ENCODE measurements around the gene PLA2G2F.

Gene PLA2G2F

GRCh38 chr1:20172033-20172590, 33.0 kb downstream of the PLA2G2F start:
- no peak for DNase-seq (ENCODE audit: low spot score)

GRCh38 chr1:20174937-20175666, 36.0 kb downstream of the PLA2G2F start:
- peak; percentile 35 for DNase-seq (ENCODE audit: low spot score)

- peak; percentile 38 for DNase-seq (ENCODE audit: low spot score)
Measured at GRCh38 chr1:20178634-20179370, 39.7 kb downstream of the PLA2G2F start.

GRCh38 chr1:20179371-20180128, 40.4 kb downstream of the PLA2G2F start:
- DNase-seq (ENCODE audit: low spot score): no peak

GRCh38 chr1:20180129-20180843, 41.2 kb downstream of the PLA2G2F start:
- no peak for DNase-seq (ENCODE audit: low spot score)

GRCh38 chr1:20180844-20181207, 41.7 kb downstream of the PLA2G2F start:
- no peak for DNase-seq (ENCODE audit: low spot score)

GRCh38 chr1:20182415-20182814, 43.3 kb downstream of the PLA2G2F start:
- no peak for DNase-seq (ENCODE audit: low spot score)

- no peak for DNase-seq (ENCODE audit: low spot score)
Measured at GRCh38 chr1:20183035-20183434, 43.9 kb downstream of the PLA2G2F start.

- DNase-seq (ENCODE audit: low spot score): no peak
Measured at GRCh38 chr1:20183616-20184271, 44.6 kb downstream of the PLA2G2F start.

GRCh38 chr1:20184481-20184900, 45.4 kb downstream of the PLA2G2F start:
- no peak for DNase-seq (ENCODE audit: low spot score)

GRCh38 chr1:20184997-20185833, 46.1 kb downstream of the PLA2G2F start:
- DNase-seq (ENCODE audit: low spot score): no peak

- DNase-seq (ENCODE audit: low spot score): no peak
Measured at GRCh38 chr1:20185834-20186782, 47.0 kb downstream of the PLA2G2F start, which contains the start of the genes PLA2G2C and UBXN10. Gene PLA2G2C, minus strand, starts transcription at chr1:20186518. Its CDS starts 9,155 bp downstream, at chr1:20177363. Gene UBXN10, plus strand, starts transcription at chr1:20186096. Its CDS starts 4,466 bp downstream, at chr1:20190562.

- DNase-seq (ENCODE audit: low spot score): no peak
Measured at GRCh38 chr1:20187103-20187812, 48.1 kb downstream of the PLA2G2F start.

- no peak for DNase-seq (ENCODE audit: low spot score)
Measured at GRCh38 chr1:20187813-20188454, 48.8 kb downstream of the PLA2G2F start.

- DNase-seq (ENCODE audit: low spot score): no peak
Measured at GRCh38 chr1:20188455-20188817, 49.3 kb downstream of the PLA2G2F start.

- DNase-seq (ENCODE audit: low spot score): no peak
Measured at GRCh38 chr1:20189664-20190063, 50.5 kb downstream of the PLA2G2F start.

- no peak for DNase-seq (ENCODE audit: low spot score)
Measured at GRCh38 chr1:20190256-20191160, 51.4 kb downstream of the PLA2G2F start.
